SH-SY5Y (cell line): Measurements from ENCODE around the gene CEBPZOS.
A peak's percentile ranks its signal among the peaks of the same experiment; 100 is the strongest.

ENCODE experiments used
- GATA2 ChIP-seq: IDR thresholded peaks from 2 replicates; pipeline ENCODE4 v1.6.1; 2011; ENCODE audit warnings: mild to moderate bottlenecking, low read depth, low read length
- GATA3 ChIP-seq: IDR thresholded peaks from 2 replicates; pipeline ENCODE4 v1.6.1; 2011; ENCODE audit warnings: low read depth, mild to moderate bottlenecking, low read length, moderate library complexity

Gene CEBPZOS

DNA sequence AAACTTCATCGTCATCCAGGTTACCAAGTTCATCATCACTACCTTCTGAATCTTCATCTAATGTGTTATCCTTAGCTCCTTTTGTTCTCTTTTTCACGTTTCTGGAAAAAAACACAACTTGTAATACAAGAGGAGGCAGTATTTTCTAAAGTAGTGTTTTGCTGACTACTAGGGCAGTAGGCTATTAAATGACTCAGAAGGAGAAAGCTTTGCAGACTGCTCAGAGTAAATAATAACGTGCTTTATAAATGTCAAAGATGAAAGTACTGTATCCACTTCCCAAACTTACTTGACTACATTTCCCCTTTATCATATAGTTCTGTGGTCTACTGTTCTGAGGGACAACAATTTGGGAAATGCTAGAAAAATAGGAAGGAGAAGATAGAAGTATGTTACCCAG is 15.6 kb downstream of the CEBPZOS start:
- TF ChIP-seq GATA2 (no peak), GATA3 (no peak)

DNA sequence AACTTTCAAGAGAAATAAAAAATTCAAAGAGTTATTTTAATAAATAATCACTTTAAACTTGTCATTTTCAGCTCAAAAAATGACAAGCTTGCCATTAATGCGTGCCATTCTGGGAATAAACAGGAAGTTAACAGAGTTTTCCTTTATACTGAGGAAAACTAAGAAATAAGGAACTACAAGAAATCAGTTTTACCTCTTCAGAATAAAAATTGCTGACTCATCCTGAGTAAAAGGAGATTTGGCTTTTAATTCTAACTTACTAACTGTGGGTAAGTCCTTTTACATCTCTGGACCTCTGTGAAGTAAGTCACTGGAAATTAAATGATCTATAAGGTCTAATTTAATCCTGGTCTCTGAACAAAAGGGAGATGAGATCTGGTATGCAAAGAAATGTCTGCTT is 19.0 kb downstream of the CEBPZOS start:
- TF ChIP-seq GATA2 (no peak), GATA3 (no peak)

DNA sequence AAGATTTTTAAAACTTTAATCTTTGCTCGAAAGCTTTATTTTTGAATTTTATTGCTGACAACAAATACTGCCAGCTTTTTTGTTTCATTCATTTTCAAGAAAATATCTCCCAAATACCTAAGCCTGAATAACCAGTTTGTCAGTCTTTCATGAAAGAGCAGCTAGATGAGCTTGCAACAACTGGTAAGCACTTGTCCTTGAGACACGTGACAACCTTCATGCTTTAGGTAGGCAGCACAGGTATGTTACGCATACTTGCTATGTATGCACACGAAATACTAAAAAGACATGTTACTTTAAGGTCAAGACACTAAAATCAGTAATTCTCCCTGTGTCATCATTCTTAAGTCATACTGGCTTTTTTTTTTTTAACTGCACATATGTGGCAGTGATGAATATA is 22.8 kb downstream of the CEBPZOS start:
- TF ChIP-seq GATA2 (no peak), GATA3 (no peak)

DNA sequence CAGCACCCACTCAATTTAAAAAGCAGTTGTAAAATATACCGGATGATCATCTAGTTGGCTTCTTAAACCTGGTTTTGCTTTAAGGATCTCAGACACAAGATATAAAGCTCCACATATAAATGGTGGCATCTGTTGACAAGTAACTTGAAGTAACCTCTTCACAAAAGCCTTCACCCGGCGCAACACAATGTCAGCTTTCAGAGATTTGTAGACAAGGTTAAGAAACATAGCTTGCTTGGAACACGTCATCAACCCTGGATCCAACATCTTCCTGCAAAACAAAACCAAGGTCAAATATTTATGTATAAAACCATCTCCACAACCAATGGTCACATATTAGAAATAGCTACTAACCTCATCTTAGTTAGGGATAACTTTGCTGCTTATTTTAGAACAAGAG is 26.8 kb downstream of the CEBPZOS start:
- TF ChIP-seq GATA3 = no peak
- no peak for TF ChIP-seq GATA2

DNA sequence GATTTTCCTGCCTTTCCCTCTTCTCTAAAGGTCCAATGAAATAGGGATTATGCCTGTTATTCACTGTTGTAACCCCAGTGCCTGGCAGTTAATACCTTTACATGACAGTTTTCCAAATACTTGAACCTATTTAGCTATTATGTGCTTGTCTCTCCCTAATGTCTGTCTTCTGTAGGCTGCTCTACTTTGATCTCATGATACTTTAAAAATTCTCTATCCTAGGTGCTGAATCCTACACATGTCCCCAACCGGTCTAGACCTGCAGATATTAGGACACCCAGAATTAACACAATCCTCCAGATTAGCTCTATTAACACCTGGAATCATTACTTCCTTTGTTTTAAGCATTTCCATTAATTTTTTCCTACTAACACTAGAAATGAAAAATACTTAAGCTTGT is 27.8 kb downstream of the CEBPZOS start:
- TF ChIP-seq GATA3 (no peak), GATA2 (no peak)

DNA sequence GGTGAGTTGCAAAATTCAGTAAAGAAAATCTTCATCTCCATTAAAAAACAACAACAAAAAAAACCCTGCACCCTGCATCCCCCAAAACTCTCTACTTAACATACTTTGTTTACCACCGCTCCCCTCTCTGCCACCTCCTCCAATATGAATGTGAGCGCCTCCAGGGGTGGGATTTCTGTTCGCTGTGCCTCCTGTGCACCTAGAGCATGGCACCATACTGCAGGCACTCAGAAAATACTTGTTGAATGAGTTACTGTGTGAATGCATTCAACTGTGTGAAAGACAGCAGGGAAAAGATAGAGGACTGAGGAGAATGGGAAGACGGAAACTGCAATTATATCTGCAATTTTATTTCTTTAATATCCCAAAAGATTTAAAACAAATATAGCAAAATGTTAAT is 30.6 kb downstream of the CEBPZOS start:
- no peak for TF ChIP-seq GATA3
- TF ChIP-seq GATA2 = no peak

DNA sequence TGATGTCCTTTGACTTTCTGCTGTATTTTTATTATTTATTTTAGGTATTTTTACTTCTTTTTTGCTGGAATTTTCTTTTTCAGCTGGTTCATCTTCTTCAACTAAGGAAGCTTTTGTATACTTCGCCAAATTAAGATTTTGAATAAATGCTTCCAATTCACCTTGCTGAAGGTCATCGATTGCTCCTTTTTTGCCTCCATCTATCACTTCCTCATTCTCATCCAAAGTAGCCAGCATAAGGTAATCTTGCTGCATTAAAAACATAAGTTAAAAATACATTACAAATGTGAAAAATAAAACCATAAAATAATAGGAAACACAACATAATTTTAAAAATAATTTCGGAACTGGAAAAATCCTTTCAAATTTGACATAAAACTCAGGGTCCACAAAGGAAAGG is 32.5 kb downstream of the CEBPZOS start:
- TF ChIP-seq GATA3 (no peak), GATA2 (no peak)

DNA sequence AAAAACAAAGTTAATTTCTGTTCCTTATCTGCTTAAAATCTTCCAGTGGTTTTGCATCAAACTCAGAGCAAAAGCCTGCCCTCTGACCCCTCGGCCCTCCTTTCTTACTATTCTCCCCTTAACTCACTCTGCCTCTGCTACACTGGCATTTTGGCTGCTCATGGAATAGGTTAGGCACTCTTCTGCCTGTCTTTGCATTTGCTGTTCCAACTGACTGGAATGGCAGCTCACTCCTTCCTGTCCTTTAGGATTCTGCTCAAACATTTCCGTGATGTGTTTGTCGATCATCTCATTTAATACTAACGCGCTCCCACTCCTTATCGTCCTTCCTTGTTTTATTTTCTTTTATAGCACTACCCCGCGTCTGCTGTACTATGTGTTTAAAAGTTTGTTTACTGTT is 34.3 kb downstream of the CEBPZOS start:
- TF ChIP-seq GATA3 (peak; percentile 46; the same call in 1 of the 2 replicates), GATA2 (peak; percentile 54)

DNA sequence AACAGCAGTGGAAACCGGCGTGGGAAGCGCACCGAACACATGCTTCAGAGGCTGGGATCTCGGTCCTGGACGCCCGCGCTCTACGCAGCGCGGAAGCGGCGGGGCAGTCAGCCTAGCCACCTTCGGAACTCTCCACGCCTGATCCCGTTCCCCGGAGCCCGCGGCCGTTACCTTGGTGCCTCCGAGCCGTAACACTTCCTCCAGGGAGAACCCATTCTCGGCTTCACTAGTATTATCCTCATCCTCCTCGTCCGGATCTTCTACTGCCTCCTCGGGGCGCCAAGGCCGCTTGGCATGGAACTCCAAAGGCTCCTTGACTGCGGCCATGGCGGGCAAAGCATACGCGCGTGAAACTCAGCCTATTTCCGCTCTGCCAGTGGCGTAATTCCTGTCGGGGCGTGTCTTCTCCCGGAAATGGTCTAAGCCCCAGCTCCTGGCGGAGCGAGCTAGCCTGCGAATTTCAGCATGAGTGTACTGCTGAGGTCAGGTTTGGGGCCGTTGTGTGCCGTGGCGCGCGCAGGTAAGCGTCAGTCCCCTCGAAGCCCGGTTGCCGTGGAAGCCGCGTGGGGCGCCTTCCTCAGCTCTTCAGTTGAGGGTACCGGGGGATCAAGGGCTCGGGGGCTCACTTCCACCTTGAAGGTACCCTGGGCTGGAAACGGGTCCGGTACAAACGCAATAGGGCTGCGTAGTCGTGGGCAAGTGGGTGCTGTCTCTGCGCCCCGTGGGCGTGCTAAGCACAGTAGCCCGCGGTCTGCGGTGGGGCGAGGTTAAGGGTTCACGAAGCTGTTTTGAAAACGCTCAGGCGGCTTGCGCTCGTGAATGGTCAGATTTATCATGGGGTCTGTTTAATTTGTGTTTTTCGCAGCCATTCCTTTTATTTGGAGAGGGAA is 35.2 kb downstream of the CEBPZOS start, which contains the start of the genes CEBPZ and NDUFAF7:
Gene CEBPZ, minus strand, starts transcription at position 356 of the 890 bp plus-strand sequence. Its CDS starts 29 bp downstream, at position 327.
Gene NDUFAF7, plus strand, starts transcription at position 418 of the 890 bp plus-strand sequence. Its CDS starts 48 bp downstream, at position 466.
- TF ChIP-seq GATA3 (no peak), GATA2 (no peak)

DNA sequence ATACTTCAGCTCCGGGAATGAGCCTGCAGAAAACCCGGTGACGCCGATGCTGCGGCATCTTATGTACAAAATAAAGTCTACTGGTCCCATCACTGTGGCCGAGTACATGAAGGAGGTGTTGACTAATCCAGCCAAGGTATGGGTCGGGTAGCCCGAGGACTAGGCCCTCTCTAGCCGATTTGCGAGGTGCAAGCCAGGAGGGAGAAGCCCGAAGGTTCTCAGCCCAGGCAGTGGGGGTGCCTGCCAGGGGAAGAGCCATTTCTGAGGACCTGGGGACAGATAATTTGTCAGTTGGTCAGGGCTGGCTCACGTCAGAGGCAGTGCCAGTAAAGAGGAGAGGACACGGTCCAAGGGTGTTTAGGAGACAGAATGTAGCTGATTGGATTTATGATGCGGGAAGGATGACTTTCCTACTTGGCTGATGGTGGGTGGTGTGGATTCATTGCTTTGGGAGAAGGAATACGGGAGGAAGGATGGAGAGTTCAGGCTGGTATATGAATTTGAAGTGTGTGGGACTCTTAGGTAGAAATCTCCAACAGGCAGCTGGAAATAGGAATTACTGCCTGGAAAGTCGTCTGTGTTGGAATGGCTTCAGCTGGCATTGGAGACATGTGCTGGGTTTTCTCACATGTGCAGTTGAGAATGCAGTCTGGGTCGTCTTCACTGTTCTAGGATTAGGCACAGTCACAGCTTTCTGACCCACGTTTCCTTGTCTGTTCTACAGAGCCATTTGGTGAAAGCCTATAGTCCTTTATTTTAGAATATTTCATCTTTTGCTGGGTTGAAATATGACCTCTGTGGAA is 36.0 kb downstream of the CEBPZOS start:
- TF ChIP-seq GATA3 (no peak), GATA2 (no peak)

DNA sequence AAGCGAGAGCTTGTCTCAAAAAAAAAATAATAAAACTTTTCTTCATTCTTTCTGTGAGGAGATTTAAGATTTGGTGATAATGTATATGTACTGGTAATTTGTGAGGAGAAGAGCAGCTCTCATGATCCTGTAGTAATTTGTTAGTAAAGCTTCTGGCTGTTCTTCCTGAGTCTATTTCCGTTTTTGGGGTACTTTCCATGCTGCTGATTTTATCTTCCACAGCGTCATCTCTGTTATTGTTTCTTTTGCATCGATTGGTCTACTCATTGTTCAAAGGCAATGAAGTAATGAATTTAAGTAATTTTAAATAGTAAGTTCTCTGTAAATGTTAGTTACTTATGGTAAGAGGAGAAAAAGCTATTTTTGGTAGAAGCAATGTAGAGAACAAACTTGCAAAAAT is 47.1 kb downstream of the CEBPZOS start:
- no peak for TF ChIP-seq GATA2
- no peak for TF ChIP-seq GATA3

DNA sequence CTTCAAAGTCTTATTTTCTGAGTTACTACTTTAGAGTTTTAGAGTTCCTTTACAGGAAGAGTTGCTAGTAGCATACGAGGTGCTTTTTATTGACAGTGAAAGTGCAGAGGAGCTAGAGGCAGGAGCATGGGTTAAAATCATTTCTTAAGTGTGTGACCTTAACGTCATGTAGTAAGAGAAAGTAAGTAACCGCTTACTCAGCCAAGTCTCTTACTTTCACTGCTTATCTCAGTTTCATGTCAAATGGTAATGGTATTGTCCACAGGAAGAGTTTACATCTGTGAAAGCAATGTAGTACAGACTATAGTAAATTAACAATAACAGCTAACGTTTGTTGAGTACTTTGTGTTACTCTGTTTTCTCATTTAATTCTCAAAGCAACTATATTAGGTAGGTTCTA is 47.7 kb downstream of the CEBPZOS start:
- no peak for TF ChIP-seq GATA2
- no peak for TF ChIP-seq GATA3

DNA sequence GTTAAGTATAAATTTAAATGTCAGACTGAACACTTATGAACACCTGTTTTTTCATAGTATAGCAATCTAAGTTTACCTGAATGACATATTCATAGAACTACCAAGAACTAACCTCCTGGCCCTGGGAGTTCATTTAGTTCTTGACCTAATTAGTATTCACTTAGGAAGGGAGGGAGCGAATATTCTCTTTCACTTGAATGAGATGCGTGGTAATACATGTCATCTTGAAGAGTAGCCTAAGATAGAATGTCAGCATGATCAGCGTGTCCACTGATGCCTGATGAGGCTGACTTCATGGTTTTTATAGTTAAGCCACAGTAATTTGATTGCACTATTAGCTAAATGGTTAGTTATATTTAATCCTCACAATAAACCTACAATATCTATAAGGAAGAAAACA is 48.5 kb downstream of the CEBPZOS start:
- TF ChIP-seq GATA2 (no peak), GATA3 (no peak)

DNA sequence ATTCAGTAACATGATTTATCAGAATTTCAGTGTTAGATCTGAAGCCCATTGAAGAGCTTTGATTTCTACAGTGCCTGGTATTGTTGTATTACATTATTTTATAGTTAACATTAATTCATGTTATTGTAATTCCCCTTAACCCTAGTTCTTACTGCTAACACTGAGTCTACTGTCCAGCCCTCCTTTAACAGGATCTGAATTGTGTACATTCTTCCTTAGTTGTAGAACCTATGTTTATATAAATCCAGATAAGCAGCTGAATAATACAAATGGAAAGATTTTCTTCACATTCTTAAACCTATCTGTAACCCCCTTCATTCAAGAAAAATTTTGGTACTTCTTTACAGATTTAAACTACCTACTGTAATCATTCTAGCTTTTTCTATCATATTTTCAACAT is 49.9 kb downstream of the CEBPZOS start:
- TF ChIP-seq GATA3 = no peak
- no peak for TF ChIP-seq GATA2
